Spleen (tissue), 7 donors: ENCODE measurements around the gene SLCO2A1.

Source experiments
- CTCF ChIP-seq, 11 experiments: fragments of 200-600 bp in 7 of 11; fragments of 450-650 bp in 4 of 11; sonication (generic) in 4 of 11; IDR thresholded peaks in 8 of 11; conservative IDR thresholded peaks in 3 of 11; 1 replicate in 7 of 11; 2 replicates in 4 of 11; pipeline versions ENCODE4 v1.4.0 to v1.8.0; 2016 to 2021; ENCODE audit warnings: antibody characterized with exemption in 11 of 11, inconsistent platforms in 4 of 11, mild to moderate bottlenecking in 1 of 11
- POLR2A ChIP-seq, 3 donors: fragments of 450-650 bp; IDR thresholded peaks; one replicate each; pipeline ENCODE4 v1.5.1; 2017; ENCODE audit warnings: antibody characterized with exemption in 3 of 3, mild to moderate bottlenecking in 1 of 3
- POLR2AphosphoS5 ChIP-seq, 3 donors: sonication (generic); formaldehyde crosslinking; IDR thresholded peaks; one replicate each; pipeline ENCODE4 v1.5.1; 2017; ENCODE audit warnings: antibody characterized with exemption in 3 of 3
- donor health status: DM: no; HTN: no; CAD: no; lungs with moderate emphysema.
- donor health status: DM: no; HTN: no; CAD: no.
- donor health status: DM: no; HTN: no; CAD: no.

- TF ChIP-seq CTCF (IDR thresholded peaks at IDR 0.05 in 8 of 11, conservative IDR thresholded peaks at IDR 0.05 in 3 of 11) (no peak), POLR2AphosphoS5 (IDR thresholded peaks at IDR 0.05) (no peak), POLR2A (IDR thresholded peaks at IDR 0.05) (no peak)
Observed at GRCh38 chr3:134018850-134019249, 10.9 kb downstream of the SLCO2A1 start.
